ENCODE measurements around the gene C17orf100.
"Not testable (repeated sequence)": the region's sequence is repeated elsewhere in the genome, so short reads cannot be mapped to it uniquely, and the experiment has no call there.

The C17orf100 gene

DNA sequence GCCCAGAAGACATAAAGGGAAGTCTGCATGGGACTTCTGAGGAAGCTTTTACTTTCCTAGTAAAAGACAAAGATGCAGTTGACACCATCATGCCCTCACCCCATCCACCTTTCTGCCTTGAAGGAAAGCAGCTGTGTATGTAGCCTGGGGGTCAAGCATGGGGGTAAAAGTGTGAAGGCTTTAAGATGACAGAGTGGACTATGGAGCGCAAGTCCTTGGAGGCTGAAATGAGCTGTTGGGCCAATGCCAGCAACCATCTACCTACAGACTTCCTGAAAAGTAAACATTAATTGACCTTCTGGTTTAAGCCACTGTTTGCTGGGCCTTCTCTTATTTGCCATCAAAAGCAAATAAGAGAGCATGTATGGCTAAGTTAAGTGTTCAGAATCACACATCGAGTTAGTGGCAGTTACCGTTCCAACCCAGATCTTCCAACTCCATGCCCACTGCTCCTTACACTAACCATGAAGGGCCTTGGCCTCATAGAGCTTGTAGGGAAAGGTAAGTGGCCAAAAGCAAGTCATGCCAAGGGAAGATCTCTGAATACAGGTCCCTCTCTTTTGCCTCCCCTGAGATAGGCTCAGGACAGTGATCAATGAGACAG is 31.6 kb downstream of the C17orf100 start:
- no peak for DNase-seq (ENCODE audit: low read depth, low spot score)
- H3K4me3 ChIP-seq (ENCODE audit: low read length): no peak overlapping the region

DNA sequence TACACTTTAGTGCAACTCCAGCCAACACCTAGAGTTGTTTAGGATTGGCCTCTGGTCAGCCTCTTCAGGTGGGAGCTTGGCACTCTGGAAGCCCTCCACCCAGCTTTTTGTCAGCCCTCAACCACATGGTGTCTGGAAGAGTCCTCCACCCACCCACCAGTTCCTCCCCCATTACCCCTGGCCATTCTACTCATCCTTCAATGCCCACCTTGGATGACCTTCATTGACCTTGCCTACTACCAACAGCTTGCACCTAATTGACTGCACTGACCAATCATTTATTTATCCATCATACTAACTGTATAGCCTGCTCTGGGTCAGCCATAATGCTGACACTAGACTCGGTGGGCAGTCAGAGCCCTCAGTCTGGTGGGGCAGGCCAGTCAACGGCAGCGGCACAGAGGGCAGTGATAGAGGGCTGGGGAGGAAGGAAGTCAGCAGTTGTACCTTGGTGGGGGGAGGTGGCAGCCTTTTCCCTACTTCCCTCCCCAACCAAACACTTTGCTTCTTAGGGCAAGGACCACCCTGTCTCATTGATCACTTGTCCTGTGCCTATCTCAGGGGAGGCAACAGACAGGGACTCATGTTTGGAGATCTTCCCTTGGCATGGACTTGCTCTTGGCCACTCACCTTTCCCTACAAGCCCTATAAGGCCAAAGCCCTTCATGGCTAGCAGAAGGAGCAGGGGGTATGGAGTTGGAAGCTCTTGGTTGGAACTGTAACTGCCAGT is 32.3 kb downstream of the C17orf100 start:
- H3K4me3 ChIP-seq (ENCODE audit: low read length): no peak overlapping the region
- no peak for DNase-seq (ENCODE audit: low read depth, low spot score)

DNA sequence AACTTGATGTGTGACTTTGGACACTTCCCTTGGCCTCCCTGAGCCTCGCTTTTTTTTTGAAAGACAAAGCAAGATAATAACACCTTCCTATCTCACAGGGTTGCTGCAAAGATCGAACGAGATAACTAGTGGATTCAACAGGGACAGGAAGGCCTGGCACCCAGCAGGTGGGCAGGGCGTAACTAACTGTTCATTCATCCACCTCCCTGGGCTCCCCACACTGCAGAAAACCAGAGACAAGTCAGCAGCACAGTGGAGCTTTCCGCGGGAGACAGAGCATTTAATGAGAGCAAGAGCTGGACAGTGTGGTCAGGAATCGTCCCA is 32.9 kb downstream of the C17orf100 start:
- no peak overlapping the region for H3K4me3 ChIP-seq (ENCODE audit: low read length)
- DNase-seq (ENCODE audit: low read depth, low spot score): no peak

DNA sequence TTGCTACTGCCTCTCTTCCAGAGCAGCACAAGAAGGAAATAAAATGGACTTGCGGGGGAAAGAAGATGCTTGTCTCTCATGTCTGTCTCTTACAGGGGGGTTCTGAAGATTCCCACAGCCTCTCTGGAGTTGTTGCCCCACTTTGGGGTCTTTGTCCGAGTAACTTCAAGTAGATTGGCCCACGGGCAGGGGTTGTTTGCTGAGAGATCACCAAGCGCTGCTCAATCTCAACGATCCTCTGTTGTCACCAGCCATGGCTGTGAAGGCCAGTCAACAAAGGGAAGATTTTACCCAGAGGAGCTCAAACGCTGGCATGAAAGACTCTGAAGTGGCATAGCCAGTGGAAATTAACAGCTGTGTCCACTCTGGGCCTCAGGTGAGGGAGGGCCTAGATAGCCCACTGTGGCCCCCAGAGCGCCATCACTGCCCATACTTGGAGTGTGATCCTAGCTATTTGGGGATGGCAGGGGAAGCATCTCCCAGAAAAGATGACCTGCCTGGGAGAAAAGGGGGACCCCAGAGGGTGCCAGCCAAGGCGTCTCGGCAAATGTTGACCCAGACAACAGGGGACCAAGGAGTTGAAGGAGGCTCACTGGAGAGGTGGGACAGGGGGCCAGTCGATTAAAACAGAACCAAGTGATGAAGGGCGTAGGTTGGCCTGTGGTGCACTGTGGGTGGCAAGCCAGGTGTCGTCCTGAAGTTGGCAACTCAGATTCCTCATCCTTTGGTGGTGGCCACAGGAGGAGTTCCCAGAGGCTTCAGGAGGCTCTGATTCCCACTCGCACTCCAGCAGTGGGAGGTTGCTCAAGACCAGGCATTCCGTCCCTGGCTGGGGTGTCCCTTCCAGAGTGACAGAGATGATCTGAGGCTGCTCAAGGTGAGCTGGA is 33.6 kb downstream of the C17orf100 start:
- H3K4me3 ChIP-seq (ENCODE audit: low read length): no peak overlapping the region
- no peak for DNase-seq (ENCODE audit: low read depth, low spot score)

DNA sequence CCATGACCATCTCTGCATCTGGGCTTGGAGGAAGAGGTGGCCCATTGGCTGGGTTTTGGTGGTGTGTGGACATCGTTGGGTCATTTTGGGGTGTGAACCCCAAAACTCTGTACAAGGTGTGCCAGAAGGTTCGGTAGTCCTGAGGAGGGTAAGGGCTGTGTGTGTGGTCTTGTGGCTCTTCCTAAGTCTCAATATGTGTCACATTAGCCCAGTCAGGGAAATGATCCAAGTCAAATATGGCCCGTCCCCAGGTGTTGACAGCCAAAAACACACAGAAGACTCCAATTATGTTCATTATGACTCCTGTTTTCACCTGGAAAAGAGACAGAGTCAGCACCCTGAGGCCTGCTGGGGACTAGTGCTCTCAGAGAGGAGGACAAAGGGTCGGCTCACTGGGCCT is 34.5 kb downstream of the C17orf100 start:
- no peak for DNase-seq (ENCODE audit: low read depth, low spot score)
- no peak overlapping the region for H3K4me3 ChIP-seq (ENCODE audit: low read length)

DNA sequence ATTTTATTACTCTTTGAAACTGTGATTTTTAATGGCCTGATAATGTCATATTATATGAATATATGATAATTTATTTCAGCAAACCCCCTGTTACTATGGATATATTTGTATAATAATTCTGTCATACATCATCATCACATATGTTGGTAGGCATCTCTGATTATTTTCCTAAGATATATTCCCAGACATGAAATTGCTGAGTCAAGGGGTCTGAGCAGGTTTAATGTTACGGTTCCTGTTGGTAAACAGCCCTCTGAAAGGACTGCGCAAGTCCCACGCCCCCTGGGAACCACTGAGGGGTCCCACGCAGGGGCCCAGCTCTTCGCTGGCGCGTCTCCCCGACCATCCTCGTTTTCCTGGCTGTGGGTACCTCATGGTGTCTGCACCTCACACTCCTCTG is 37.4 kb downstream of the C17orf100 start:
- DNase-seq (ENCODE audit: low read depth, low spot score): no peak

DNA sequence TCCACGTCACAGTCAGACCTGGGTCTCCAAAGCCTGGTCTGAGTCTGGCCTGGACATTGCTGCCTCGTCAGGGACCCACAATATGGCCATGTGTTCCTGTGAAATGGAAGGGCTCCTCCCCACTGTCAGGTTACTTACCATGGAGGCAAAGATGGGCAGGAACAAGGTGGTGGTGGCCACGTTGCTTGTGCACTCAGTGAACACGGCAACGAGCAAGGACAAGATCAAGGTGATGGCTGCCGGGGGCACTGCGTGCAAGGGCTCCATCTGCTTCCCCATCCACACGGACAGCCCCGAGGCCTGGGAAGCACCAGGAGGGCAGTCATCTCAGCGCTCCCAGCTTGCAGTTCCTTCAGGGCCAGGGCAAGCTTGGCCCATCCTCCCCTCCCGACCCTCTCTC is 39.1 kb downstream of the C17orf100 start:
- H3K4me3 ChIP-seq (ENCODE audit: low read length): no peak overlapping the region
- DNase-seq (ENCODE audit: low read depth, low spot score): no peak

More for the DNA sequence above, 37.4 kb downstream of the C17orf100 start:
- H3K4me3 ChIP-seq (ENCODE audit: low read length): no peak overlapping the region

DNA sequence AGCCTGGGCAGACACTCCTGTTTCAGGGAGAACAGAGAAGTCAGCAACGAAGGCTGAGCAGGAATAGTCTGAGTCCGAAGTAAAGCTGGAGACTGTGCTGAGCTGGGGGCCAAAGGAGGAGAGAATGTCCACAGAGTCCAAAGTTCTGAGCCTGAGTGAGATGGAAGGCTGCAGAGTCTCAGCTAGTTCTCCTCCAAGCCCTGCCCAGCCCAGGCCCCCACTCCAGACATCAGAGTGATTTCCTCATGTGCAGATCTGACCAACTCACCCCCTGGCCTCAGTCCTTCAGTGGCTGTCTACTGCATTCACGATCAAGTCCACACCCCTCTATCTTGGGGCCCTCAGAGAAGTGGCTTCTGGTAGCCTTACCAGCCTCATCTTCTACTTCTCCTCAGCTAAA is 40.0 kb downstream of the C17orf100 start:
- no peak for DNase-seq (ENCODE audit: low read depth, low spot score)
- no peak overlapping the region for H3K4me3 ChIP-seq (ENCODE audit: low read length)

DNA sequence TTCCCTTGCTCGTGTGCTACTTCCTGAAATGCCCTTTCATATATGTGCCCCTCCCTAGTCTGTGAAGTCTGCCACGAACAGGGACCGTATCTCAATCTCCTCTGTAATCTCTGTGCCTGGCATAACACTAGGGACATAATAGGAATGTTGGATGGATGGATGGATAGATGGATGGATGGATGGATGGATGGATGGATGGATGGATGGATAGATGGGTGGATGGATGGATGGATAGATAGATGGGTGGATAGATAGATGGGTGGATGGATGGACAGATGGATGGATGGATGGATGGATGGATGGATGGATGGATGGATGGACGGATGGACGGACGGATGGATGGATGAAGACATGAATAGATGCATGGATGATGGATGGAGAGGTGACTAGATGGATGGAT is 40.4 kb downstream of the C17orf100 start:
- DNase-seq (ENCODE audit: low read depth, low spot score); H3K4me3 ChIP-seq (ENCODE audit: low read length): not testable (repeated sequence)

DNA sequence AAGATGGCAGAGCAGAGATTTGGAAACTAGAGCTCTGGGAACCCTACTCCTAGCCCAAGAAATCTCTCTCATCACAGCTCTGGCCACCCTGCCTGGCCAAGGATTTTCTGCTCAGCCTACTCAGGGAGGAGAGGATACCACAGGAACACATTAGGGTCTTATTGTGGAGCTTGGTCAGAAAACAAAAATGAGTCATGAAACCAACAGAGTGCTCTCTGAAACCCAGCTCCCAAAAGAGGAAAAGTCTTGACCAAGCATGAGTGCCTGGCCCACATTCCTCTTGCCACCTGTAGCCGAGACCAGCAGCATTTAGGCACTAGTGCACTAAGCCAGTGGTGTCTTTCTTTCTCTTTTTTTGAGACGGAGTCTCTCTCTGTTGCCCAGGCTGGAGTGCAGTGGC is 43.5 kb downstream of the C17orf100 start:
- H3K4me3 ChIP-seq (ENCODE audit: low read length): no peak overlapping the region
- no peak for DNase-seq (ENCODE audit: low read depth, low spot score)

DNA sequence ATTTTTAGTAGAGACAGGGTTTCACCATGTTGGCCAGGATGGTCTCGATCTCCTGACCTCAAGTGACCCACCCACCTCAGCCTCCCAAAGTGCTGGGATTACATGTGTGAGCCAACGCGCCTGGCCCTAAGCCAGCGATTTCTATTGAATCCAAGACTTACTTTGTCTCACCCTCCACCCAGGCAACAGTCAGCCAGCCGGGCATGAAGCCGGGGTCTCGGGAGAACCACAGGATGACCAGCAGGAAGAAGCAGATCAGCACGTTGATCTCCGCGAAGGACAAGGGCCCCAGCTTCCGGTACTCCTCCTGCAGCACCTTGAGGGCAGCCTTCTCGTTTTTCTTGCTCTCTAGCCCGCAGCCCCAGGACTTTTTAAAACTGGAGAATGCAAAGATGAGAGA is 44.0 kb downstream of the C17orf100 start:
- H3K4me3 ChIP-seq (ENCODE audit: low read length): no peak overlapping the region
- DNase-seq (ENCODE audit: low read depth, low spot score): no peak

DNA sequence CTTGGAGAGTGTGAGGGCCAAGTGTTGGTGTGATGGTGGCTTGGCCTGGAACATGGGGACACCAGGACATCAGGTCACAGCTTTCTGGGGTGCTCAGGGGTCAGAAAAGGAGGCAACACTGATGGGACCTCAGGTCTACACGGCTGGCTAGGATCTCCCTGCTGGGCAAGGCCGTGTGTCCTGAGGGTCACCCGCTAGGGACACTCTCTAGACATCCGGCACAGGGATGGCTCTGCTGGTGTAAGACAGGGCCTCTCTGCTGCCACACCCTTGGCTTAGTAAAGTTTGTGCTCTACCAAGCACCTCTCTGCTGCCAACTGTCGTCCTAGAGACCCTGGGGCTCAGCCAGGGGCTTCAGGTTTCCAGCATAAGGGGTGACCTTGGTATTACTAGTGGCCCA is 45.3 kb downstream of the C17orf100 start:
- no peak for DNase-seq (ENCODE audit: low read depth, low spot score)
- H3K4me3 ChIP-seq (ENCODE audit: low read length): no peak overlapping the region

DNA sequence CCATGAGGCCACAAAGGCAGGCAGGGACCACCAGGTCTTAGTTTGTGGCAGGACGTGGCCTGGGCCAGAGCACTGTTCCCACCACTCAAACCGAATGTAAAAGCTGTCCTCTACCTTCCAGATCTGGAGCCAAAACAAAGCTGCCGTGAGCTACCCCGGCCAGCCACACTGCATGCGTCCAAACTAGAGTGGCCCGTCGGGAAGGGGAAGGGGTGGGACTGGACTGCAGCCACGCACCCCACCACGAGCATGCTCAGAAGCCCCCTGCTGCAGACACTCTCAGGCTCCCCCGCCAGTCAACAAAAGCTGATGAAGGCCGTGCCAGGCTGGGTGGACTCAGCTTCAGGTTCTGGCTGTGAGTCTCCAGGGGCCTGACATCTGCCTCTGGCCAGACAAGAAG is 46.4 kb downstream of the C17orf100 start:
- no peak for DNase-seq (ENCODE audit: low read depth, low spot score)
- no peak overlapping the region for H3K4me3 ChIP-seq (ENCODE audit: low read length)

DNA sequence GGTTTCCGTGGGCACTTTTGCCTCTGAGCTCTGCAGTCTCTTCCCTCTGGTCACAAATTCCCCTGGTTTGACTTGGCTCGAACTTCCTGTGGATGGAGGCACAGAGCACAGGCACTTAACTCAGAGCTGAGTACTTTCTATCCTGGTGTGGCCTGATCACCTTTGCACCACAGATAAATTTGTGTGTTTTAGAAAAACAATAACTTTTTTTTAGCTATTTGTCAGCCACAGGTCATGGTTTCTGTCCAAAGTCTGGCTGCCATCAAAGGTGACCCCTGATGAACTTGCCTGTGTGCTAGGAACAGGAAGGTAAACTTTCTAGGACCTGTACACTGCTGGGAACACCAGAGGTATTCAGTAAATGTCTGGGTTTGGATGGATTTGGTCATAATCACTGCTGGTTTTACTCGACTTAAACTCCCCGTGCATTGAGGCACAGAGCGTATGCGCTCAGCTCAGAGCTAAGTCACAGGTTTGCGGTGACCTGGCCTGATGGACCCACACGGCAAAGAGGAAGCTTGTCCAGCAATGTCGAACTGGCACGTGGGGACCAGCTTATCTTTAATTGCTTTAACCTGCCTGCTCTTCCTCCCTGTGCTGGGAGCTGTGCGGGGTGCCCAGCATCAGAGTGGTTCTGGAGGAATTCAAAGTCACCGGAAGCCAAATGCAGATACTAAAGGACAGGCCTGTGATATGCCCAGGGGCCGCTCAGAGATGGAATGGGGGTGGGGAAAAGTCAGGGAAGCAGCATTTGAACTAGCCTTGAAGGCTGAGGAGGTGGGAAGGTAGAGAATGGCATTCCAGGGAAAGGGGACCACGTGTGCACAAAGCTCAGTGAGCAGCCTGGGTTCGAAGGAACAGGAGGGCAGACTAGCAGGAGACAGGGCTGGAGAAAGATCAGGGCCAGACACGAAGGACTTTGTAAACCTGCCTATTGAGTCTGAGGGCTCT is 48.7 kb downstream of the C17orf100 start:
- H3K4me3 ChIP-seq (ENCODE audit: low read length): no peak overlapping the region
- DNase-seq (ENCODE audit: low read depth, low spot score): no peak

DNA sequence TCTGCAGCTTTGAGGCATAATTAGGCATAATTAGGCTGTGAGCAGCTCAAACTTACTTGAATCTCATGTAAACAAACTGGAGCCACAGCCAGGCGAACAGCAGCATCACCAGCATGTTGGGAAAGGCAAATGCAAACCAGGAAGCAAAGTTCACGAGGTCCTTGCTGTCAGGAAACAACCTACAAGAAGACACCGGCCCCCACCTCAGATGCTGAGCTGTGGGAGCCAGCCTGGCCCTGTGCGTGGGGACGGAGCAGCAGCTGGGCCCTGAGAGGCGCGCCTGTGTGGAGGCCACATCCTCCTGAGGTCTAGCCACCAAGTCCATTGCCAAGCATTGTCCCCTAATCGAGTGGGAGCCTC is 49.4 kb downstream of the C17orf100 start:
- DNase-seq (ENCODE audit: low read depth, low spot score): no peak
- no peak overlapping the region for H3K4me3 ChIP-seq (ENCODE audit: low read length)

DNA sequence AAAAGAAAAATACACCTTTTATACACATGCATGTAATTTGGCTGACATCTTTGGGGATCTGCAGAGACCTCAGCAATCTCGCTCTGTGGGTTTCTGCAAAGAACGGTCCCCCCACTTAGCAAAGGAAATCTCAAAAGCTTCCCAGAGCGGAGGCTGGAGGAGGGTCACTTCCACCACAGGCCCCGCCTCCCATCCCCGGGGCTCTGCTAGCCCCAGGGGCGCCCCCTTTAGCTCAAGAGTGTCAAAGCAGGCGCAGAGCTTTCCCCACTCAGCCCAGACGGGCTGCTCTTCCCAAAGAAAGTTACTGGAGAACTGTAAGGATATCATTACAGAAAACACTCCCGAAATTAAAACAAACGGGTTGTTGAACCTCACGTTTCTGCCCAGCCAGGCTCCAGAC is 50.2 kb downstream of the C17orf100 start:
- peak; percentile 23 for DNase-seq (ENCODE audit: low read depth, low spot score)

DNA sequence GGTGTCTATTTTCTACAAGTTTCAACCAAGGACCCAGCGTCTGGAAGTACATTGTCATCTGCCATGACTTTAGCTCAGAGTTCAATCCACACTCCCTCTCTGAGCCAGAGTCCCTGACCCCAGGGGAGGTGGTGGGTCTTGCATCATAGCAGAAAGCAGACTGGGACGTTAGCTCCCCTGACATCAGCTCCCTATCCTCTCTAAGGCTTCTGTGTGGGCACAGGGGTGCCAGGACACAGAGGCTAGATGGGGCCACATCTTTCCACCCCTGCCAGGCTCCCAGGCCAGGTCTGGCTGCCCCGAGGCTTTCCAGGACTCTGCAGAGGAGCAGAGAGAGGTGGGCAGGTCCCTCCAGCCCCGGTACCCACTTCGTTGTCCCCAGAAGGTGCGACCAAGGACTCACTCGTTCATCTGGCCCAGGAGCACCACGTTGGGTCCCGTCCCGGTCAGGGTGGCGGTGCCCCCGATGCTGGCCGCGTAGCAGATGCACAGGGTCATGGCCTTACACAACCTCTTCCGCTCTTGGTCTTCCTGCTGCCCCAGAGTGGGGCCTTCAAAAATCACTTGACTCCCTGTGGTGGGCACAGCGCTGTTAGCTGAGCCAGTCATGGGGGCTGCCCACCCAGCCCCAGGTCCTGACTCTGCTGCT is 51.1 kb downstream of the C17orf100 start:
- H3K4me3 ChIP-seq (ENCODE audit: low read length): no peak overlapping the region
- DNase-seq (ENCODE audit: low read depth, low spot score): no peak

More for the DNA sequence above, 50.2 kb downstream of the C17orf100 start:
- H3K4me3 ChIP-seq (ENCODE audit: low read length): no peak overlapping the region
